NCI-H1930 (cell line): Measurements from ENCODE around the gene EBNA1BP2.
"Not testable (repeated sequence)": the region's sequence is repeated elsewhere in the genome, so short reads cannot be mapped to it uniquely, and the experiment has no call there.

Source experiments
- DNase-seq, 2 experiments: peaks; one replicate each; lab custom pipeline; 2025; lab: John Stamatoyannopoulos, UW

Gene EBNA1BP2

GRCh38 chr1:43171876-43172526 is at the start of gene EBNA1BP2, which contains the start of gene CFAP57:
Gene EBNA1BP2, minus strand, starts transcription at chr1:43172290. Its CDS starts 172 bp downstream, at chr1:43172118.
Gene CFAP57, plus strand, starts transcription at chr1:43172330. Its CDS starts 424 bp downstream, at chr1:43172754.
- DNase-seq = peak; percentile 80 to 82

- no peak for DNase-seq
Observed at GRCh38 chr1:43221797-43222196, 49.7 kb upstream of the EBNA1BP2 start.

- no peak for DNase-seq
Observed at GRCh38 chr1:43220905-43221778, 49.1 kb upstream of the EBNA1BP2 start.

- DNase-seq = no peak
Observed at GRCh38 chr1:43217747-43218146, 45.7 kb upstream of the EBNA1BP2 start.

DNA sequence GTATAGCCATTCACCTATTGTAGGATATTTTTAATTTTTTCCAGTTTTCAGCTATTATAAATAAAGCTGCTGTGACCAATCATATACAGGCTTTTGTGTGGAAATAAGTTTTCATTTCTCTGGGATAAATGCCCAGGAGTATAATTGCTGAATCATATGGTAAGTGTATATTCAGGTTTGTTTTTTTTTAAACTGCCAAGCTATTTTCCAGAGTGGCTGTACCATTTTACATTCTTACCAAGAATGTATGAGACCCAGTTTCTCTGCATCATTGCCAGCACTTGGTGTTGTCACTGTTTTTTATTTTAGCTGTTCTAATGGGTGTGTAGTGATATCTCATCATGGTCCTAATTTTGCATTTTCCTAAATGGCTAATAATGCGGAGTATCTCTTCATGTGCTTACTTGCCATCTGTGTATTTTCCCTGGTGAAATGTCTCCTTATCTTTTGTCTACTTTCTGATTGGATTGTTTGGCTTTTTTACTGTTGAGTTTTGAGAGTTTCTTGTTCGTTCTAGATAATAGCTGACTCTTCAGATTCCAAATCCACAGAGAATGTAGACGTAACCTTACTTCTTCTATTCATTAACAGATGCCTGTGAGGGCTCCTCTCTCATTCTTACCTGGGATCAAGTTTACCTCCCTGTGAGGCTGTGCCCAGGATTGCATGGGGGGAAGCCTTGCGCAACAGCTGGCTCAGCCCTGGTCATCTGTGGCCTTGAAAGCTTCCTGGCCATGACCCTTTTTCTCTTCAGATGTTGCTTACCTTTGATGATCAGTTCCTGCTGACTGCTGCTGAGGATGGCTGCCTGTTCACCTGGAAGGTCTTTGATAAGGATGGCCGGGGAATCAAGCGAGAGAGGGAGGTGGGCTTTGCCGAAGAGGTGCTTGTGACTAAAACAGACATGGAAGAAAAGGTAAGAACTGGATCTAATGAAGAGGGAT is 42.7 kb upstream of the EBNA1BP2 start:
- no peak for DNase-seq

DNA sequence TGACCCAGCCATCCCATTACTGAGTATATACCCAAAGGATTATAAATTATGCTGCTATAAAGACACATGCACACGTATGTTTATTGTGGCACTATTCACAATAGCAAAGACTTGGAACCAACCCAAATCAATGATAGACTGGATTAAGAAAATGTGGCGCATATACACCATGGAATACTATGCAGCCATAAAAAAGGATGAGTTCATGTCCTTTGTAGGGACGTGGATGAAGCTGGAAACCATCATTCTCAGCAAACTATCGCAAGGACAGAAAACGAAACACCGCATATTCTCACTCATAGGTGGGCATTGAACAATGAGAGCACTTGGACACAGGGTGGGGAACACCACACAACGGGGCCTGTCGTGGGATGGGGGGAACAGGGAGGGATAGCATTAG is 36.2 kb upstream of the EBNA1BP2 start:
- not testable (repeated sequence) for DNase-seq

DNA sequence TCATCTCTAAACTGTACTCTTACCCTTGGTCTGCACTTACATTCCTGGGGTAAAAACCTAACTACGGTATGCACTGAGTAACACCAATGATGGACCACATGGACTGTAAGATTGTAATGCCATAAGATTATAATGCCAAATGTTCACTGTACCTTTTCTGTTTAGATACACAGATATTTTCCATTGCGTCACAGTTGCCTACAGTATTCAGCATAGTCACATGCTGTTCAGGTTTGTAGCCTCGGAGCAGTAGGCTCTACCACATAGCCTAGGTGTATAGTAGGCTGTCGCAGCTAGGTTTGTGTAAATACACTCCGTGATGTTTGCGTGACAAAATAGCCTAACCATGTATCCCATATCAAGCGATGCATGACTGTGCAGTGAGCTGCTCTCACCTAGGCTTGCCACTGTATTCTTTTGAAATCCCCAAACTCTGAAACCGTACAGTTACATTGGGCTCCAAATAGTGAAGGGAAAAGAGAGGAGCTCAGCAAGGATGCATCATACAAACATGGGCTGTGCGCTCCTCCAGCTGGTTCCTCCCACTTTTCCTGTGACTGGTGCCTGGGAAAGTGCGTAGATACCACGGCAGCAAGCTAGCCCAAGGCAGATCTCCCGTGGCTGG is 35.3 kb upstream of the EBNA1BP2 start:
- no peak for DNase-seq

GRCh38 chr1:43206600-43207228 is 34.6 kb upstream of the EBNA1BP2 start:
- DNase-seq = no peak

DNA sequence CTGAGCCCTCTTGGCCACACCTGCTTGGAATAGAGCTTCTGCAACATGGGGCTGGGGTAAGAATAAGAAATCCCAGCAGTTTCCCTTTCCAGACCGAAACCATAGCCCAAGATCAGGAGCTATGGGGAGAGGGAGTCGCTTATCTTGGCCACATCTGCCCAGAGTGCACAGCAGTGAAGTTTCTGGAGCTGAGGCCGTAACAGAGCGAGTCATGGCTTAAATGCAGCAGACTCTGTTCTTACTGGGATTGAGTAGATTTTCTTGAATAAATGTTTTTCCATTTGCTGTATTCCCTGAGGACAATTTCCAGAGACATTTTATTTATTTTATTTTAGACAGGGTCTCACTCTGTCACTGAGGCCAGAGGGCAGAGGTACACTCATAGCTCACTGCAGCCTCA is 33.6 kb upstream of the EBNA1BP2 start:
- DNase-seq = no peak

DNA sequence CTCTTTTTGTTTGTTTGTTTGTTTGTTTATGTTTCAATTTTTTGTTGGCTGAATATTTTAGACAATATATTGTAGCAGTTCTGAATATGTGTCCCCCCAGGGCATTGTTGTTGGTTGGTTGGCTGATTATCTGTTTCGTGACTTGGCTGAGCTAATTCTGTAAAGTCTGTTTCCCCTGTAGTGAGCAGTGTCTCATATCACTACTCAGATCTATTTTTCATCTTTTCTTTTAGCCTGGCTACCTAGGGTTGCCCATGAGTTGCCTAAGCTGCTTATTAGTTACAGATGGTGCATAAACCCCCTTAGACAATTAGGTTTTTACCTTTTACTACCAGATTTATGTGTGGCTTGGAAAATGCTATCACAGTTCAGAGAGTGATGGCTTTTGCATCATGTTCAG is 32.3 kb upstream of the EBNA1BP2 start:
- no peak for DNase-seq

- no peak for DNase-seq
Observed at GRCh38 chr1:43203859-43204258, 31.8 kb upstream of the EBNA1BP2 start.

GRCh38 chr1:43199093-43199726 is 27.1 kb upstream of the EBNA1BP2 start:
- no peak for DNase-seq

DNA sequence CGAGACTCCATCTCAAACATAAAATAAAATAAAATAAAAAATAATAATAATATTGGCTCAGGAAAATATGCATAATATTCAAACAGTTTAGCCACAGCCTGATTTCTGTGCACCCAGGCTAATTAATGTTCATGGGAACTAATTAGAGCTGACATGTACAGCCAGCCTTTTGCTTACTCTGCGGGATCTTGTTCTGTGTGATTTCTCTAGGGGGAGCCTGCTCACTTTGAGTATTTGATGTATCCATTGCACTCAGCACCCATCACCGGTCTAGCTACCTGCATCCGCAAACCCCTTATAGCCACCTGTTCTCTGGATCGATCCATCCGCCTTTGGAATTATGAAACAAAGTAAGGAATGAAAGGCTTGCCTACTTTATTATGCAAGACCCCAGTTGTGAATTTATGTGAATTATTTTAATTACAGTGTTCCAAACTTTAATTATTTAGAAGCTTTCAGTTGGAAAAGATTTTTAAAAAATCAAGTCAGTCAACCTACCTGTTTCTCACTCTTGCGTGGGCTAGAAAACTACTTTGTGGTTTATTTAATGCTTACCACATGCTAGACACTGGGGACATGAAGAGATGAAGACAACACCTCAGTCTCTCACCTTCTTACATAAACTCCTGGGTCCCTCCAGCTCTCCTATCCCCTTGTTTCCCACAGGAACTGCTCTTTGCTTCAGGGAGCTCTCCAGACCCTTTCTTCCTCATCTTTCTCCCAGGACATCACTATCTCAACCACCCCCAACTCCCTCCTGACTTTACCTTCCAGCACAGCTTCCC is 25.4 kb upstream of the EBNA1BP2 start:
- DNase-seq = no peak

GRCh38 chr1:43194509-43194908 is 22.4 kb upstream of the EBNA1BP2 start:
- no peak for DNase-seq

DNA sequence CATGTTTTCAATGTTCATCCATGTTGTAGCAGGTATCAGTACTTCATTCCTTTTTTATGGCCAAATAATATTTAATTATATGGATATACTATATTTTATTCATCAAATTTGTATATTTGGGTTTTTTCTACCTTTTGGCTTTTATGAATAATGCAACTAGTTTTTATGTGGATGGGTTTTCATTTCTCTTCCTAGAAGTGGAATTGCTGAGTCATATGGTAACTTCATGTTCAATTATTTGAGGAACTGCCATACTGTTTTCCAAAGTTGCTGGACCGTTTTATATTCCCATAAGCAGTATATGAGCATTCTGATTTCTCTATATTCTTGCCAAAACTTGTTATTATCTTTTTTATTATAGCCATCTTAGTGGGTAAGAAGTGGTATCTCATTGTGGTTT is 16.0 kb upstream of the EBNA1BP2 start:
- DNase-seq = no peak

GRCh38 chr1:43184995-43185394 is 12.9 kb upstream of the EBNA1BP2 start:
- no peak for DNase-seq

DNA sequence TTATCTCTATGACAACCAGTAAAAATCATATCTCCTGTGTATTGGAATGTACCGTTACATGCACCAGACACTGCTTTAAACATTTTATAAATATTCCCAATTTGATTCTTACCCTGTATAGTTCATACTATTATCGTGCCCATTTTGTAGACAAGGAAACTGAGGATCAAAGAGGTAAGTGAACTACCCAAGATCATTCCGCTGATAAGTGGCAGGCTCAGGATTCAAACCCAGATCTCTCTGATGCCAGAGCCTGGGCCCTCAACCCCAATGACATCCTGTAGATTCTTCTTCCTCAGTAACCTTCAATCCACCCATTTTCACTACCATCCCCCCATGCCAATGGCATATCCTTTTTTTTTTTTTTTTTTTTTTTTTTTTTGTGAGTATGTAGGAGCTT is 12.3 kb upstream of the EBNA1BP2 start:
- DNase-seq = no peak

DNA sequence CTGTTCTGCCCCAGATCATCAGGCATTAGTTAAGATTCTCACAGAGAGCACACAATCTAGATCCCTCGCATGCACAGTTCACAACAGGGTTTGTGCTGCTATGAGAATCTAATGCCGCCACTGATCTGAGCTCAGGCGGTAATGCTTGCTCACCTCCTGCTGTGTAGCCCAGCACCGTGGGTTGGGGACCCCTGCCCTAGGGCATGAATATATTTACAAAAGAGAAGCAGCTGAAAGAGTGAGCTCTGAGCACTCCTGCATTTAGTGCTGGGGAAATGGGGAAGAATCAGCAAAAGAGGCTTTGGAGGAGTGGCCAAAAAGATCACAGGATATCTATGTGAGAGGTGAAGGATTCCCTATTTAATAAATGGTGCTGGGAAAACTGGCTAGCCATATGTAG is 5.6 kb upstream of the EBNA1BP2 start:
- no peak for DNase-seq

GRCh38 chr1:43174873-43175272 is 2.8 kb upstream of the EBNA1BP2 start:
- no peak for DNase-seq

DNA sequence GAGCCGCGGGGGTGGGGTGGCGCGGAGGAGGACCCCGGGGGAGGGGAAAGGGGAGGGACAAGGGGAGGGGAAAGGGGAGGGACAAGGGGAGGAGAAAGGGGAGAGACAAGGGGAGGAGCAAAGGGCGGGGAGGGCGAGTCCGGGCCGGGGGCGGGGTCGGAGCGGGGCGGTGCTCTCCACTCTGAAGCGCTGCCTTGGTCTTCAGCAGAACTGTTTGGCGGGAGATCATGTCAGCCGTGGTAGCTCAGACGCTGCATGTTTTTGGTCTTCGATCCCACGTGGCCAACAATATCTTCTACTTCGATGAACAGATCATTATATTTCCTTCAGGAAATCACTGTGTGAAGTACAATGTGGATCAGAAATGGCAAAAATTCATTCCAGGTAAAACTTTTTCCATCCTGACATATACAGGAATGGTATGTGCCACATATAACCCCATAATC is 460 bp upstream of the EBNA1BP2 start:
- peak; percentile 75 to 80 for DNase-seq
